Memory B cell (primary cell): Measurements from ENCODE around the gene AP2B1.
"Not testable (repeated sequence)": the region's sequence is repeated elsewhere in the genome, so short reads cannot be mapped to it uniquely, and the experiment has no call there.

Experiments
- ATAC-seq: fragments of 150-1000 bp; cut with Tn5 transposase; 2 replicates; pipeline ENCODE4 v1.10.0; 2021; ENCODE audit warnings: low read depth, mild to moderate bottlenecking, moderate library complexity
- DNase-seq, 2 donors: peaks; one replicate each; pipeline ENCODE4 v3.0.0; 2022; ENCODE audit warnings: low spot score in 2 of 2
- H3K27ac Mint-ChIP-seq: one replicate; pipeline ENCODE4 v1.8.0; 2022; ENCODE audit warnings: mild to moderate bottlenecking, moderate library complexity, mixed read lengths
- H3K27me3 Mint-ChIP-seq: one replicate; pipeline ENCODE4 v1.8.0; 2022; ENCODE audit warnings: mixed read lengths
- H3K36me3 Mint-ChIP-seq: one replicate; pipeline ENCODE4 v1.8.0; 2022; ENCODE audit warnings: mild to moderate bottlenecking, mixed read lengths
- H3K4me1 Mint-ChIP-seq: one replicate; pipeline ENCODE4 v1.8.0; 2022; ENCODE audit warnings: mixed read lengths
- H3K4me3 Mint-ChIP-seq: one replicate; pipeline ENCODE4 v1.8.0; 2022; ENCODE audit warnings: mild to moderate bottlenecking, moderate library complexity, mixed read lengths
- H3K9me3 Mint-ChIP-seq: one replicate; pipeline ENCODE4 v1.8.0; 2022; ENCODE audit warnings: mixed read lengths

The AP2B1 gene

GRCh38 chr17:35557353-35557752 lies 29.8 kb upstream of the AP2B1 start:
- Mint-ChIP-seq H3K36me3 (no peaks in the 10 kb centered on the region), H3K4me3 (no peak overlapping the region), H3K27me3 (peaks cover 11% of the 10 kb centered on the region), H3K9me3 (no peaks in the 10 kb centered on the region), H3K27ac (no peak overlapping the region), H3K4me1 (no peaks in the 10 kb centered on the region)
- DNase-seq (no peak), ATAC-seq (no peak)

GRCh38 chr17:35559495-35560210 lies 27.5 kb upstream of the AP2B1 start:
- no peaks in the 10 kb centered on the region for H3K36me3 Mint-ChIP-seq
- H3K27me3 Mint-ChIP-seq: peaks cover 11% of the 10 kb centered on the region
- H3K4me1 Mint-ChIP-seq: no peaks in the 10 kb centered on the region
- no peak for ATAC-seq
- H3K4me3 Mint-ChIP-seq: no peak overlapping the region
- no peaks in the 10 kb centered on the region for H3K9me3 Mint-ChIP-seq
- H3K27ac Mint-ChIP-seq: no peak overlapping the region
- no peak for DNase-seq

- H3K9me3 Mint-ChIP-seq: no peaks in the 10 kb centered on the region
- no peak for ATAC-seq
These were observed 26.4 kb upstream of the AP2B1 start, which contains the start of gene SLFN14 for GRCh38 chr17:35560703-35561102. TSS of gene SLFN14 (minus strand) at chr17:35560819. CDS start at chr17:35558062, 2,757 bp downstream.

GRCh38 chr17:35563181-35563580 lies 23.9 kb upstream of the AP2B1 start:
- not testable (repeated sequence) for H3K27ac Mint-ChIP-seq, DNase-seq, ATAC-seq, H3K4me3 Mint-ChIP-seq, H3K27me3 Mint-ChIP-seq, H3K9me3 Mint-ChIP-seq, H3K4me1 Mint-ChIP-seq, H3K36me3 Mint-ChIP-seq

More at GRCh38 chr17:35560703-35561102, 26.4 kb upstream of the AP2B1 start, which contains the start of gene SLFN14:
- no peak within 1 kb of the TSS for H3K4me3 Mint-ChIP-seq
- peaks cover 9% of the 10 kb centered on the region for H3K27me3 Mint-ChIP-seq
- H3K4me1 Mint-ChIP-seq: no peaks in the 10 kb centered on the region
- no peaks in the 10 kb centered on the region for H3K36me3 Mint-ChIP-seq
- H3K27ac Mint-ChIP-seq: no peak within 1 kb of the TSS
- no peak for DNase-seq

GRCh38 chr17:35566968-35567367 lies 20.2 kb upstream of the AP2B1 start:
- Mint-ChIP-seq H3K4me1 (peaks cover 23% of the 10 kb centered on the region), H3K27ac (no peak overlapping the region), H3K36me3 (no peaks in the 10 kb centered on the region), H3K9me3 (no peaks in the 10 kb centered on the region), H3K27me3 (no peaks in the 10 kb centered on the region), H3K4me3 (peak overlapping the region; percentile 99)
- ATAC-seq: no peak
- DNase-seq: no peak

- H3K36me3 Mint-ChIP-seq: no peaks in the 10 kb centered on the region
- H3K9me3 Mint-ChIP-seq: no peaks in the 10 kb centered on the region
- H3K4me3 Mint-ChIP-seq: peak overlapping the region; percentile 99
- H3K27me3 Mint-ChIP-seq: no peaks in the 10 kb centered on the region
- peaks cover 23% of the 10 kb centered on the region for H3K4me1 Mint-ChIP-seq
- DNase-seq (no peak), ATAC-seq (no peak)
- H3K27ac Mint-ChIP-seq: peak overlapping the region; percentile 92
These were observed 18.6 kb upstream of the AP2B1 start for GRCh38 chr17:35568561-35568960.

GRCh38 chr17:35569405-35569804 lies 17.7 kb upstream of the AP2B1 start:
- ATAC-seq: no peak
- H3K36me3 Mint-ChIP-seq: no peaks in the 10 kb centered on the region

GRCh38 chr17:35575759-35576158 lies 11.4 kb upstream of the AP2B1 start:
- Mint-ChIP-seq H3K36me3 (peaks cover 5% of the 10 kb centered on the region), H3K9me3 (no peaks in the 10 kb centered on the region), H3K4me1 (peaks cover 10% of the 10 kb centered on the region), H3K4me3 (no peak overlapping the region), H3K27me3 (no peaks in the 10 kb centered on the region), H3K27ac (peak overlapping the region; percentile 38)
- ATAC-seq: no peak
- DNase-seq: no peak

More at GRCh38 chr17:35569405-35569804, 17.7 kb upstream of the AP2B1 start:
- no peak for DNase-seq
- Mint-ChIP-seq H3K27me3 (no peaks in the 10 kb centered on the region), H3K4me3 (peak overlapping the region; percentile 52), H3K4me1 (peaks cover 23% of the 10 kb centered on the region), H3K27ac (no peak overlapping the region), H3K9me3 (no peaks in the 10 kb centered on the region)

- H3K36me3 Mint-ChIP-seq: peaks cover 5% of the 10 kb centered on the region
- no peak for ATAC-seq
These were observed 9.3 kb upstream of the AP2B1 start for GRCh38 chr17:35577830-35578196.

GRCh38 chr17:35578197-35578928 lies 8.8 kb upstream of the AP2B1 start, which contains the start of gene PEX12:
TSS of gene PEX12 (minus strand) at chr17:35578571. CDS start at chr17:35578021, 550 bp downstream.
- peak within 1 kb of the TSS; percentile 99 for H3K4me3 Mint-ChIP-seq
- H3K27ac Mint-ChIP-seq: peak within 1 kb of the TSS; percentile 97
- no peaks in the 10 kb centered on the region for H3K9me3 Mint-ChIP-seq
- peaks cover 10% of the 10 kb centered on the region for H3K4me1 Mint-ChIP-seq
- no peaks in the 10 kb centered on the region for H3K27me3 Mint-ChIP-seq
- H3K36me3 Mint-ChIP-seq: peaks cover 5% of the 10 kb centered on the region
- ATAC-seq (peak; percentile 98), DNase-seq (peak; percentile 71 to 79)

More at GRCh38 chr17:35577830-35578196, 9.3 kb upstream of the AP2B1 start:
- no peaks in the 10 kb centered on the region for H3K27me3 Mint-ChIP-seq
- H3K4me1 Mint-ChIP-seq: peaks cover 10% of the 10 kb centered on the region
- no peaks in the 10 kb centered on the region for H3K9me3 Mint-ChIP-seq
- H3K4me3 Mint-ChIP-seq: peak overlapping the region; percentile 99
- H3K27ac Mint-ChIP-seq: peak overlapping the region; percentile 97
- DNase-seq: no peak

- Mint-ChIP-seq H3K36me3 (peaks cover 5% of the 10 kb centered on the region), H3K27ac (peak overlapping the region; percentile 97), H3K27me3 (no peaks in the 10 kb centered on the region), H3K4me3 (peak overlapping the region; percentile 99), H3K9me3 (no peaks in the 10 kb centered on the region), H3K4me1 (peaks cover 10% of the 10 kb centered on the region)
- ATAC-seq (no peak), DNase-seq (no peak)
These were observed 8.1 kb upstream of the AP2B1 start for GRCh38 chr17:35578929-35579432.

- Mint-ChIP-seq H3K27ac (no peak overlapping the region), H3K9me3 (no peaks in the 10 kb centered on the region), H3K4me1 (peaks cover 14% of the 10 kb centered on the region), H3K27me3 (no peaks in the 10 kb centered on the region), H3K4me3 (no peak overlapping the region), H3K36me3 (peaks cover 3% of the 10 kb centered on the region)
- ATAC-seq (no peak), DNase-seq (no peak)
These were observed 3.1 kb upstream of the AP2B1 start for GRCh38 chr17:35584061-35584460.

- no peaks in the 10 kb centered on the region for H3K9me3 Mint-ChIP-seq
These were observed 501 bp upstream of the AP2B1 start for GRCh38 chr17:35586569-35587073.

More at GRCh38 chr17:35586569-35587073, 501 bp upstream of the AP2B1 start:
- peak; percentile 2 for ATAC-seq
- DNase-seq: no peak
- Mint-ChIP-seq H3K27me3 (no peaks in the 10 kb centered on the region), H3K36me3 (peaks cover 3% of the 10 kb centered on the region), H3K4me3 (peak overlapping the region; percentile 97), H3K27ac (peak overlapping the region; percentile 99), H3K4me1 (peaks cover 21% of the 10 kb centered on the region)
